PFSK-1 (cell line): ENCODE measurements around the gene SFMBT2.

ENCODE experiments used
- POLR2AphosphoS5 ChIP-seq: IDR thresholded peaks from 2 replicates; pipeline ENCODE4 v1.6.1; 2012; ENCODE audit warnings: low read depth, mild to moderate bottlenecking, control low read depth, low read length, moderate library complexity
- TAF1 ChIP-seq: IDR thresholded peaks from 2 replicates; pipeline ENCODE4 v1.6.1; 2012; ENCODE audit warnings: low read length, control low read depth, borderline replicate concordance; ENCODE audit not compliant: insufficient read depth
- TF ChIP-seq, protein P1 (sequence below), 2 experiments: IDR thresholded peaks; 2 replicates each; pipeline versions ENCODE4 v1.6.1 to v1.8.0; 2011 to 2012; ENCODE audit warnings: low read depth in 2 of 2, low read length in 2 of 2, control low read depth in 1 of 2, inconsistent platforms in 1 of 2, mild to moderate bottlenecking in 1 of 2, moderate library complexity in 1 of 2; ENCODE audit not compliant: insufficient read depth in 1 of 2

GRCh38 chr10:7311218-7311849, 99.5 kb downstream of the SFMBT2 start:
- TF ChIP-seq POLR2AphosphoS5 (no peak), TAF1 (no peak)
- TF ChIP-seq, protein P1, sequence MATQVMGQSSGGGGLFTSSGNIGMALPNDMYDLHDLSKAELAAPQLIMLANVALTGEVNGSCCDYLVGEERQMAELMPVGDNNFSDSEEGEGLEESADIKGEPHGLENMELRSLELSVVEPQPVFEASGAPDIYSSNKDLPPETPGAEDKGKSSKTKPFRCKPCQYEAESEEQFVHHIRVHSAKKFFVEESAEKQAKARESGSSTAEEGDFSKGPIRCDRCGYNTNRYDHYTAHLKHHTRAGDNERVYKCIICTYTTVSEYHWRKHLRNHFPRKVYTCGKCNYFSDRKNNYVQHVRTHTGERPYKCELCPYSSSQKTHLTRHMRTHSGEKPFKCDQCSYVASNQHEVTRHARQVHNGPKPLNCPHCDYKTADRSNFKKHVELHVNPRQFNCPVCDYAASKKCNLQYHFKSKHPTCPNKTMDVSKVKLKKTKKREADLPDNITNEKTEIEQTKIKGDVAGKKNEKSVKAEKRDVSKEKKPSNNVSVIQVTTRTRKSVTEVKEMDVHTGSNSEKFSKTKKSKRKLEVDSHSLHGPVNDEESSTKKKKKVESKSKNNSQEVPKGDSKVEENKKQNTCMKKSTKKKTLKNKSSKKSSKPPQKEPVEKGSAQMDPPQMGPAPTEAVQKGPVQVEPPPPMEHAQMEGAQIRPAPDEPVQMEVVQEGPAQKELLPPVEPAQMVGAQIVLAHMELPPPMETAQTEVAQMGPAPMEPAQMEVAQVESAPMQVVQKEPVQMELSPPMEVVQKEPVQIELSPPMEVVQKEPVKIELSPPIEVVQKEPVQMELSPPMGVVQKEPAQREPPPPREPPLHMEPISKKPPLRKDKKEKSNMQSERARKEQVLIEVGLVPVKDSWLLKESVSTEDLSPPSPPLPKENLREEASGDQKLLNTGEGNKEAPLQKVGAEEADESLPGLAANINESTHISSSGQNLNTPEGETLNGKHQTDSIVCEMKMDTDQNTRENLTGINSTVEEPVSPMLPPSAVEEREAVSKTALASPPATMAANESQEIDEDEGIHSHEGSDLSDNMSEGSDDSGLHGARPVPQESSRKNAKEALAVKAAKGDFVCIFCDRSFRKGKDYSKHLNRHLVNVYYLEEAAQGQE (IDR thresholded peaks at IDR 0.05; ENCODE audit: insufficient read depth in 1 of 2, low read depth in 2 of 2, low read length in 2 of 2): no peak
